ENCODE results near the gene METTL13. TPM values are rescaled to one million over a fixed set of nuclear protein-coding genes. Genes with fewer than 3 reads are reported as not detected.

METTL13 gene
- total RNA-seq, 2 experiments from 2014 or later = 39.5 to 40.9 TPM

DNA sequence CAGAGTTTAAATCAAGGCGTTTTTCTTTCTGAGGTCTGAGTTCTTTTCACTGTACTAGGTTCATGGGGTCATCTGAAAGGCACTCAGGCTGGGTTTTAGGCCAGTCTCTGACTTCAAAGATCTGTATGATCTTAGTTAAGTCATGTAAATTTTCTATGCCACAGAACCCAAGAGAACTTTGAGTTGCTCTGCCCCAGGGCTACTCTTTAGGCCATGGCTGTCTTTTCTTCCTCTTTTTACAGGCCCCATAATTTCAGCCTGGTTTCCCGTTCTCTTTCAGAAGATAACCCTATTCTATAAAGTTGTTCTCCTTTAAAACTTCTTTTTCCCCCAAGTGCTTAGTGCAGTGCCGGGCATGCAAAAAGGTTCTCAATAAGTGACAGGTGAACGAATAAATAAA, 26.1 kb downstream of the METTL13 start:
- H3K9me3 Mint-ChIP-seq = no peaks in the 10 kb centered on the region
- intact Hi-C loops (cut with micrococcal nuclease) = no loop called here
- H3K4me1 Mint-ChIP-seq (ENCODE audit: low read depth) = peaks cover 3% of the 10 kb centered on the region

DNA sequence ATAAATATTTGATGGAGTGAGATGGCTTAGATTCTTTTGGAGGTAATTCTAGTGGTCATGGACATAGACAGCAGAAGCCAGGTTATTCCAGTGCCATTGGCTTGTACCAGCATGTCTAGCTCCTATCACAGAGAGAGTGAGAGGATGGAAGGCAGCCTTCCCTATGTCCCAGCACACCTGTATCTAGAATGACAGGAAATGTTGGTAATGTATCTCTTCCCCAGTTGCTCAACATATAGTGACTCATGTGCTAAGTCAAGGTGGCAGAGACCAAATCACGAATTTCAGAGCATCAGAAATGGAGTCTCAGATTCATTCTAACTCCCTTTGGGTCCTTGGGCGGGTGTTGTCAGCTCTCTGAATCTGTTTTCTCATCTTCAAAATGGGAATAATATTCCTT, 28.4 kb downstream of the METTL13 start:
- no peak for DNase-seq
- CTCF ChIA-PET = interaction anchor here (1.4 kb wide), 1 partner anchor 9 kb away, joined by 5 read pairs; no protein-coding TSS in a partner anchor
- Mint-ChIP-seq H3K4me1 (ENCODE audit: low read depth) (peaks cover 3% of the 10 kb centered on the region), H3K36me3 (ENCODE audit: low read depth) (no peaks in the 10 kb centered on the region), H3K4me3 (no peak overlapping the region), H3K27ac (no peak overlapping the region), H3K9me3 (no peaks in the 10 kb centered on the region), H3K27me3 (ENCODE audit: low read depth) (no peaks in the 10 kb centered on the region)
- intact Hi-C loops (cut with micrococcal nuclease) = no loop called here

More for the DNA sequence above, 26.1 kb downstream of the METTL13 start:
- Mint-ChIP-seq H3K4me3 (no peak overlapping the region), H3K27ac (no peak overlapping the region), H3K27me3 (ENCODE audit: low read depth) (no peaks in the 10 kb centered on the region), H3K36me3 (ENCODE audit: low read depth) (peaks cover 4% of the 10 kb centered on the region)
- DNase-seq = no peak
- CTCF ChIA-PET = interaction anchor here (11.8 kb wide), 1 partner anchor 177 kb away, joined by 232 read pairs; no protein-coding TSS in a partner anchor

DNA sequence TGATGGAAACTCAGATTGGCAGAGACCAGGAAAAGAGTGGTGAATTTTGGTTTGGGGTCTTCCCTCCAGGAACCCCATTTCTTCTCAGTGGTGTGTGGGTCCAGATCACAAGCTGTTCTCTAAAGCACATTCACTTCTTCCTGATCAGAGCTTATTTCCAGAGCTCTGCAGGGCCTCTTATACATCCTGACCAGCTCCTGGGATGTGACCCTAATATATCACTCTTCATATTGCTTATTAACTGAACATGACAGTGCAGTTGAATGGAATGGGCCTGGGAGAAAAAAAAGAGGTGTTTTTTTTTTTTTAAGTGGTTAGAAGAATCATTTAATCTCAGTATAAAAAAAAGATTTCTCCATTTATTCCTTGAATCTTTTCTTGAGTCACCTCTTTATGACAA, 30.2 kb downstream of the METTL13 start:
- H3K36me3 Mint-ChIP-seq (ENCODE audit: low read depth) = no peaks in the 10 kb centered on the region
- DNase-seq = no peak
- intact Hi-C loops (cut with micrococcal nuclease) = no loop called here
- H3K4me1 Mint-ChIP-seq (ENCODE audit: low read depth) = no peaks in the 10 kb centered on the region
- H3K4me3 Mint-ChIP-seq = no peak overlapping the region
- H3K27ac Mint-ChIP-seq = no peak overlapping the region
- CTCF ChIA-PET = interaction anchor here (0.5 to 1.2 kb wide), 5 partner anchors 13 to 176 kb away, joined by 3 to 4 read pairs (median 3); no protein-coding TSS in a partner anchor
- H3K9me3 Mint-ChIP-seq = no peaks in the 10 kb centered on the region
- H3K27me3 Mint-ChIP-seq (ENCODE audit: low read depth) = no peaks in the 10 kb centered on the region

- intact Hi-C loops (cut with micrococcal nuclease) = no loop called here
- Mint-ChIP-seq H3K9me3 (no peaks in the 10 kb centered on the region), H3K4me1 (ENCODE audit: low read depth) (peaks cover 11% of the 10 kb centered on the region), H3K27me3 (ENCODE audit: low read depth) (no peaks in the 10 kb centered on the region), H3K27ac (no peak overlapping the region), H3K36me3 (ENCODE audit: low read depth) (no peaks in the 10 kb centered on the region), H3K4me3 (no peak overlapping the region)
- DNase-seq = no peak
- CTCF ChIA-PET = no interaction called here
These were observed 33.2 kb downstream of the METTL13 start for GRCh38 chr1:171814692-171815091.

- no peaks in the 10 kb centered on the region for H3K27me3 Mint-ChIP-seq (ENCODE audit: low read depth)
- intact Hi-C loops (cut with micrococcal nuclease) = no loop called here
- no peaks in the 10 kb centered on the region for H3K9me3 Mint-ChIP-seq
- no peaks in the 10 kb centered on the region for H3K36me3 Mint-ChIP-seq (ENCODE audit: low read depth)
- CTCF ChIA-PET = interaction anchor here (0.7 to 2.8 kb wide), 3 partner anchors 14 to 304 kb away, joined by 3 to 14 read pairs (median 4); no protein-coding TSS in a partner anchor
- H3K27ac Mint-ChIP-seq = no peak overlapping the region
- H3K4me1 Mint-ChIP-seq (ENCODE audit: low read depth) = peaks cover 11% of the 10 kb centered on the region
- no peak overlapping the region for H3K4me3 Mint-ChIP-seq
- no peak for DNase-seq
These were observed 34.9 kb downstream of the METTL13 start for GRCh38 chr1:171816300-171816901.

GRCh38 chr1:171817511-171818265, 36.2 kb downstream of the METTL13 start:
- no peak overlapping the region for H3K4me3 Mint-ChIP-seq
- H3K9me3 Mint-ChIP-seq = no peaks in the 10 kb centered on the region
- CTCF ChIA-PET = interaction anchor here (0.8 to 2.8 kb wide), 4 partner anchors 12 to 165 kb away, joined by 3 to 14 read pairs (median 8); no protein-coding TSS in a partner anchor
- H3K36me3 Mint-ChIP-seq (ENCODE audit: low read depth) = no peaks in the 10 kb centered on the region
- DNase-seq = peak; percentile 67
- peaks cover 11% of the 10 kb centered on the region for H3K4me1 Mint-ChIP-seq (ENCODE audit: low read depth)
- intact Hi-C loops (cut with micrococcal nuclease) = loop anchor here (1.0 kb wide), 1 partner anchor 24 kb away; the partner anchor contains the start of gene DNM3
- H3K27ac Mint-ChIP-seq = peak overlapping the region; percentile 31
- H3K27me3 Mint-ChIP-seq (ENCODE audit: low read depth) = no peaks in the 10 kb centered on the region

DNA sequence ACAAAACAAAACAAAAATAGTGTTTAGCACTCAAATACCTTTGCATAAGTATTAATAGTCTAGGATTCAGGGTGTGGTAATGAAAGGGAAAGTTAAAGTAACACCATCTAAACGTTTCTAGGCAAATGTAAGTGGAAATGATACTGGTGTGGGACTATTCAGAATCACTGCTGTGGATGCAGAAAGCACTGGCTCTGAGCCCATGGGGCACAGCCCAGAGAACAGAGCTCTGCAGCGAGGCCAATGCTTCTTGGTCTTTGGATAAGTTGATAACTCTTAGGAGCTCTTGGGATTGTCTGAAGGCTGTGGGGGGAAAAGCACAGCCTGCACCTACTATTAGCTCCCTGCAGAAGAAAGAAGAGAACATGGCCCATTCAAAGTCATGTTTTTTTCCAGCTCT, 38.5 kb downstream of the METTL13 start:
- H3K36me3 Mint-ChIP-seq (ENCODE audit: low read depth) = no peaks in the 10 kb centered on the region
- peaks cover under 1% of the 10 kb centered on the region for H3K9me3 Mint-ChIP-seq
- no peak for DNase-seq
- H3K27me3 Mint-ChIP-seq (ENCODE audit: low read depth) = no peaks in the 10 kb centered on the region
- intact Hi-C loops (cut with micrococcal nuclease) = no loop called here
- H3K27ac Mint-ChIP-seq = no peak overlapping the region
- H3K4me1 Mint-ChIP-seq (ENCODE audit: low read depth) = peaks cover 11% of the 10 kb centered on the region
- H3K4me3 Mint-ChIP-seq = no peak overlapping the region
- CTCF ChIA-PET = interaction anchor here (0.6 to 0.9 kb wide), 2 partner anchors 18 to 21 kb away, joined by 3 to 4 read pairs; no protein-coding TSS in a partner anchor

DNA sequence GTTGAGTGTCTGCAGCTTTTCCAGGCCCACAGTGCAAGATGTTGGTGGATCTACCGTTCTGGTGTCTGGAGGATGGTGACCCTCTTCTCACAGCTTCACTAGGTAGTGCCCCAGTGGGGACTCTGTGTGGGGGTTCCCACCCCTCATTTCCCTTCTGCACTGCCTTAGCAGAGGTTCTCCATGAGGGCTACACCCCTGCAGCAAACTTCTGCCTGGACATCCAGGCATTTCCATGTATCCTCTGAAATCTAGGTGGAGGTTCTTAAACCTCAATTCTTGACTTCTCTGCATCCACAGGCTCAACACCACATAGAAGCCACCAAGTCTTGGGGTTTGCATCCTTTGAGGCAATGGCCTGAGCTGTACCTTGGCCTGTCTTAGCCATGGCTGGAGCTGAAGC, 45.5 kb downstream of the METTL13 start:
- intact Hi-C loops (cut with micrococcal nuclease) = no loop called here
- peaks cover 18% of the 10 kb centered on the region for H3K36me3 Mint-ChIP-seq (ENCODE audit: low read depth)
- CTCF ChIA-PET = no interaction called here

GRCh38 chr1:171828794-171829193, 47.3 kb downstream of the METTL13 start:
- DNase-seq = no peak
- Mint-ChIP-seq H3K36me3 (ENCODE audit: low read depth) (peaks cover 18% of the 10 kb centered on the region), H3K9me3 (peaks cover 28% of the 10 kb centered on the region), H3K4me3 (no peak overlapping the region), H3K4me1 (ENCODE audit: low read depth) (no peaks in the 10 kb centered on the region), H3K27me3 (ENCODE audit: low read depth) (no peaks in the 10 kb centered on the region), H3K27ac (no peak overlapping the region)
- intact Hi-C loops (cut with micrococcal nuclease) = no loop called here
- CTCF ChIA-PET = interaction anchor here (0.7 to 1.6 kb wide), 2 partner anchors 27 to 37 kb away, joined by 3 to 6 read pairs; no protein-coding TSS in a partner anchor

More for the DNA sequence above, 45.5 kb downstream of the METTL13 start:
- Mint-ChIP-seq H3K4me3 (no peak overlapping the region), H3K27me3 (ENCODE audit: low read depth) (no peaks in the 10 kb centered on the region), H3K4me1 (ENCODE audit: low read depth) (no peaks in the 10 kb centered on the region), H3K27ac (no peak overlapping the region), H3K9me3 (peaks cover 28% of the 10 kb centered on the region)
- DNase-seq = no peak

DNA sequence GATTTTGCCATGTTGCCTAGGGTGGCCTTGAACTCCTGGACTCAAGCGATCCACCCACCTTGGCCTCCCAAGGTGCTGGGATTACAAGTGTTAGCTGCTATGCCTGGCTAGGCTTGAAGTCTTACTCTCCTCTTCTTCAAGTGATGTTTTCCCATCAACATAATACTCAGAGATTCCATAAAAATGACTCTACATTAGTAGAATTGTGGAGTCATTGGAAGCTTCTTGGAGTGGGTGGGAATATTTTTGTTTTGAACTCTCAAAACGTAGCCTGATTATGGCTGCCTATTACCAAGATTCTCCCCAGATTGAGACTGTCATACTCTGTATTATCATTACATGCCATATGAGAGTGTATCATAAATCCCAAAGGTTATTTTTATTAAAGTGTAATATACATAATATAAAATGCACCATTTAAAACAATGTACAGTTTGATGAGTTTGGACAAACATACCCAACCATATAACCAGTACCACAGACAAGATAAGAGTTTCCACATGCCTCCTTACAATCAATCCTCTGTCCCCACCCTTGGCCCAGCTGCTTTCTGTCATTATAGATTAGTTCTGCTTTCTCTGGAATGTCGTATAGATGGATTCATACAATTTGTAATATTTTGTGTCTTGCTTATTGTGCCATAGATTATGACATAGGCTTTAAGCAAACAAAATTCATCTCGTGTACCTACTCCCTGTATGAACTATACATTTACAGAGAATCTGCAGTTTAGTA, 51.8 kb downstream of the METTL13 start:
- DNase-seq = no peak
- no peak overlapping the region for H3K4me3 Mint-ChIP-seq
- H3K4me1 Mint-ChIP-seq (ENCODE audit: low read depth) = no peaks in the 10 kb centered on the region
- CTCF ChIA-PET = interaction anchor here (0.8 kb wide), 1 partner anchor 32 kb away, joined by 3 read pairs; no protein-coding TSS in a partner anchor
- no peak overlapping the region for H3K27ac Mint-ChIP-seq
- intact Hi-C loops (cut with micrococcal nuclease) = no loop called here
- H3K27me3 Mint-ChIP-seq (ENCODE audit: low read depth) = no peaks in the 10 kb centered on the region
- H3K9me3 Mint-ChIP-seq = peaks cover 2% of the 10 kb centered on the region
- no peaks in the 10 kb centered on the region for H3K36me3 Mint-ChIP-seq (ENCODE audit: low read depth)

DNA sequence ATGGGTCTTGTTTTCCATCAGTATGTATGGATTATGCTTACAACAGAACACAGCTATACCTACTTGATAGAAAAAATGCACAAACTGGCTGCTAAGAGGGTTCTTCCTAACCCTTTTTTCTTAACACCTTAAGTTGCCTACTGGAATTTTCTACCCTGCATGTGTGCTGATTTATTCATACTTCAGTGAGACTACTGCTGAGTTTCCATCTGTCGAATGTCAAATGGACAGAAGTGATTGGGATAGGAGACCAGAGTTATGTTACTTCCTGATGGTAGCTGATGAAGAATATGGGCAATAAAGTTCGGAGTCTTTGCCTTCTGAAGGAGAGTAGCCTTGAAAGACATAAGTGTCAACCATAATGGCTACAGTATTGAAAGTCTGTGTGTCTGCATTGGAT, 53.4 kb downstream of the METTL13 start:
- DNase-seq = no peak
- Mint-ChIP-seq H3K4me1 (ENCODE audit: low read depth) (no peaks in the 10 kb centered on the region), H3K4me3 (no peak overlapping the region), H3K9me3 (no peaks in the 10 kb centered on the region), H3K27me3 (ENCODE audit: low read depth) (no peaks in the 10 kb centered on the region), H3K27ac (no peak overlapping the region), H3K36me3 (ENCODE audit: low read depth) (no peaks in the 10 kb centered on the region)
- CTCF ChIA-PET = no interaction called here
- intact Hi-C loops (cut with micrococcal nuclease) = no loop called here

GRCh38 chr1:171835891-171836290, 54.4 kb downstream of the METTL13 start:
- Mint-ChIP-seq H3K36me3 (ENCODE audit: low read depth) (no peaks in the 10 kb centered on the region), H3K9me3 (no peaks in the 10 kb centered on the region), H3K27me3 (ENCODE audit: low read depth) (no peaks in the 10 kb centered on the region), H3K4me3 (no peak overlapping the region), H3K27ac (no peak overlapping the region), H3K4me1 (ENCODE audit: low read depth) (peaks cover 6% of the 10 kb centered on the region)
- DNase-seq = no peak
- intact Hi-C loops (cut with micrococcal nuclease) = no loop called here
- CTCF ChIA-PET = no interaction called here
